ENCODE data around the gene CYTH3.

DNA sequence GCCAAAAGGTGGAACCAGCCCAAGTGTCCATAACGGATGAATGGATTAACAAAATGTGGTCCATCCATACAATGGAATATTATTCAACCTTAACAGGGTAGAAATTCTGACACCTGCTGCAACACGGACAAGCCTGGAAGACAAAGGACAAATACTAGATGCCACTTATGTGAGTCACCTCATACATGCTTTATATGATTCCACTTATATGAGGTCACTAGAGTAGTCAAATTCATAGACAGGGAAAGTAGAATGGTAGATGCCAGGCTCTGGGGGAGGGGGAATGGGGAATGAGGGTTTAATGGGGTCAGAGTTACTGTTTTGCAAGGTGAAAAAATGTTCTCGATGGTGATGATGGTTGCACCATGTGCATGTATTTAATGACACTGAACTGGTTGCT lies 34.0 kb upstream of the CYTH3 start:
- TF ChIP-seq, protein P1, sequence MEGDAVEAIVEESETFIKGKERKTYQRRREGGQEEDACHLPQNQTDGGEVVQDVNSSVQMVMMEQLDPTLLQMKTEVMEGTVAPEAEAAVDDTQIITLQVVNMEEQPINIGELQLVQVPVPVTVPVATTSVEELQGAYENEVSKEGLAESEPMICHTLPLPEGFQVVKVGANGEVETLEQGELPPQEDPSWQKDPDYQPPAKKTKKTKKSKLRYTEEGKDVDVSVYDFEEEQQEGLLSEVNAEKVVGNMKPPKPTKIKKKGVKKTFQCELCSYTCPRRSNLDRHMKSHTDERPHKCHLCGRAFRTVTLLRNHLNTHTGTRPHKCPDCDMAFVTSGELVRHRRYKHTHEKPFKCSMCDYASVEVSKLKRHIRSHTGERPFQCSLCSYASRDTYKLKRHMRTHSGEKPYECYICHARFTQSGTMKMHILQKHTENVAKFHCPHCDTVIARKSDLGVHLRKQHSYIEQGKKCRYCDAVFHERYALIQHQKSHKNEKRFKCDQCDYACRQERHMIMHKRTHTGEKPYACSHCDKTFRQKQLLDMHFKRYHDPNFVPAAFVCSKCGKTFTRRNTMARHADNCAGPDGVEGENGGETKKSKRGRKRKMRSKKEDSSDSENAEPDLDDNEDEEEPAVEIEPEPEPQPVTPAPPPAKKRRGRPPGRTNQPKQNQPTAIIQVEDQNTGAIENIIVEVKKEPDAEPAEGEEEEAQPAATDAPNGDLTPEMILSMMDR (IDR thresholded peaks at IDR 0.05) = no peak
- TF ChIP-seq CHD2 (IDR thresholded peaks at IDR 0.05; ENCODE audit: low read length, partially characterized antibody) (no peak), KDM1A (IDR thresholded peaks at IDR 0.05; ENCODE audit: low read depth) (no peak)

Data from A549 (cell line).